ENCODE data around the gene SMC6.

The SMC6 gene

DNA sequence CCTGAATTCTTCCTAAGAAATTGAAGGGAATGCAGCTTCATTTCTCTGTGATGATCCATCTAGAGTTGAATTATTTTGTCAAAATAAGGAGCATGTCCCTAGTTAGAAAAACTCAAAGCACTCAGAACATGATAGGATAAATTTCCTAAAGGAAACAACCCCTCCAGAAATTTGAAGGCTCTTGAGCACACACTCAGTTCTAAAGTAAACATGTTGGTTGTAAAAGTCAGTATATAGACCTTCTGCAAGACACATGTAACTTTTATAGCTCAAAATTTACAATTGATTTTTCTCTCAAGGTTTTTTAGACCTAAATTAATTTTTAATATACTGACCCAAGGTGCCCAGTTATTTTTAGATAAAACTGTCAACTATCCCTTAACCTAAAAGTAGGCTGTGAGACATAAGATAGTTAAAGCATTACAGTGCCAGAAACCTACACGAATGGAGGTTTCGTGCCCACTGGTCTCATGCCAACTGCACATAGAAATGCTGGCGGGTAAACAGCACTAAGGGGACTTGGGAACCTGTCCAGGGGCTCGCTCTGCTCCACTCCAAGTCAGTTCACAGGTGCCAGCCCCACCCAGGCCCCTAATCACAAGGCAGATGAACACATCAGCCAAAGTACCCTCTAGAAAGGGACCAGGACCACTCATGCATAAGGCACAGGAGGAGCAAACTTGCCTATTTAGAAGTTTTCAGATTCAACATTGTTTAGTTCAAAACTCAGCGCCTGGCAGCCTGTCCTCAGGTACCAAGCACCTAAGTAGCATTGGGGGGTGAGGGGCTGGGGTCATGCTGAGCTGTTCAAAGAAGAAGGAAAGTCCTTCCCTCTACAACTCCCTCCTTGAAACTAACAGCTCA lies 106.5 kb downstream of the SMC6 start:
- DNase-seq (ENCODE audit: low read depth in 2 of 2) = no peak

DNA sequence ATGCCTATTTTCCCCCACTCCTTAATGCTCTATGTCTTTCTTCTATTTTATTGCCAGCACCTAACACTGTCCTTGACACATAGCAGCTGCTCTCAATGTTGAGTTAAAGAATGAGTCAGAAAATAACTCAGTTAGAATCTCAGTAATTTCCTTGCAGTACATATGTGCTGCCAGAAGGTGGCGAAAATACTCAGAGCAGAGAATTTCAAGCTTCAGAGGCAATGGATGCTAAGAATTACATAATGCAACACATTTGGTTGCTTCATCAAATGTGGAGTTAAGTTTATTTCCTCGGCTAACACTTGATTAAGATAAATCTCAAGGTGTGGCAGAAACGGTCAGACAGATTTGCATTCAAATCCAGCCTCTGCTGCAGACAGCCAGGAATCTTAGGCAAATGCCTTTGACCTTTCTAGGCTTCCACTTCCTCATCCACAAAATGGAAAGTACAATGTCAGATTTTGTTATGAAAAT lies 107.5 kb downstream of the SMC6 start:
- DNase-seq (ENCODE audit: low read depth in 2 of 2) = no peak

DNA sequence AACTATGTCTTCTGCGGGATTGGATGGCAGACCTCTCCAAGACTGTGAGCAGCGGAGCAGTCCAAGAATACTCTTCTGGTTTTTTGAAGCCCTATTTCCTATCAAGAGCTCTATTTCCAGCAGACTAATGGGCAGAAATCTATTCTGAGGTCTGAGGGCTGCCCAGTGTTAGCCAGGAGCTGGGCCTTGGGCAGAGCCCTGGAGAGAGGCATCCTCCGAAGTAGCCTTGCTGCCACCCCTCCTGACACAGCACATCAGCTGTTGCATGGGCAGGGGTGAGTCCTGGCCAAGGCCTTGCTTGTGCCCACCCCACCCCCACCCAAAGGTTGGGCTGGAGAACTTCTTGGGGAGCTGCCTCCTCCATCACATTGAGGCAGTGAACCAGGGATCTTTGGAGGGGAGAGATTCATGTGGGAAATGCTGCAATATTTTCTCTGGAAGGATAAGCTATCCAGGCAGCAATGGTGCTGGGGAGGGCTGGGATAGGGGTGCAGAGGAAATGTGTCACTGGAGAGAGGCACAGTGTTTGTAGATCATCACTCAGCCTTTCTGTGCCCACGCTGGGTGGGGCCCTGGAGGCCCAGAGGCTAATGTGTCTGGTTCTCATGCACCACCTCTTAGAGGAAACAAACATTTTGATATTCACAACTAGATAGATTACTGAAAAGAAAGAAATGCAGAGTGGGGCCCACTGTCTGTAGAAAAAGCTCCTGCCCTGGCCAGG lies 108.5 kb downstream of the SMC6 start:
- DNase-seq (ENCODE audit: low read depth in 2 of 2) = no peak

DNA sequence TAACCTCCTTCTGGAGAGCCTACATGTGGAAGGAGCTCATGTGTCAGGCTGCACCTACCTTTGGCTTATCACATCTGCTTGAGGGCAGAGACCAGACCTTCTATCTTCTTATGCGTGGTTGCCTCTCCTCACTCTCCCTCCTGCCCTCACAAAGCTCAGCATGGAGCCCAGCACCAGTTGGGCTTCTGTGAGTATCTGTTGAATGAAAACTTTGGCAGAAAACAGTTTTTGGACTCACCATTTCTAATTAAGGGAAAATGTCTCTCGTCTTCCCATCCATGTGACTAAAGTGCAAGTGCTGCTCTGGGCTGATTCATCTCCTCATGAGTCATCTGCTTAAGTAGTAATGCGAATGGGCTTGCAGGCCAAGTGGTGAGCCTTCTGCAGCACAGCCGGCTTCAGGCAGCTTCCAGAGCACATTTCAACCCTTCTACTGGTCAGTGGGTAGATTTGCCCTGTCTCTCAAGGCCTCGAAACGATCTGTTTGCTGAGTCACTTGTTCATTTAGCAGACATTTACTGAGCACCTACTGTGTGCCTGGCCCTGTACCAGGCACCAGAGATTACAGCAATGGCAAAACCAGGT lies 110.5 kb downstream of the SMC6 start:
- peak in 1 of 2 donors; percentile 20 for DNase-seq (ENCODE audit: low read depth in 2 of 2)

DNA sequence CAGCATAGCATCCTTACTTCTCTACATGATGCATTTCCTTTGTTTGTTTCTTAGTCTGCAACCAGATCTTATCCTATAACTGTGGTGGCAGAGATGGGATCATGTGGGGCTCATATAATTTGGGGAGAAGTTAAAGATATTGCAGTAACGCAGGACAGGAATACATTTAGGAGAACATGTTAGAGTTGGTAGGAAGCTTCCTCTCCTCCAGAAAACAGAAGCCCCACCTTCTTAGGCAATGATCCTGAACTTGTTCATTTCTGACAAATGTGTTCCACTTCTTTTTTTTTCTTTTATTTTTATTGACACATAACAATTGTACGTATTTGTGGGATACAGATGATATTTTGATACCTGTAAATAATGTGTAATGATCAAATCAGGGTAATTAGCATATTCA lies 113.2 kb downstream of the SMC6 start:
- DNase-seq (ENCODE audit: low read depth in 2 of 2) = no peak

DNA sequence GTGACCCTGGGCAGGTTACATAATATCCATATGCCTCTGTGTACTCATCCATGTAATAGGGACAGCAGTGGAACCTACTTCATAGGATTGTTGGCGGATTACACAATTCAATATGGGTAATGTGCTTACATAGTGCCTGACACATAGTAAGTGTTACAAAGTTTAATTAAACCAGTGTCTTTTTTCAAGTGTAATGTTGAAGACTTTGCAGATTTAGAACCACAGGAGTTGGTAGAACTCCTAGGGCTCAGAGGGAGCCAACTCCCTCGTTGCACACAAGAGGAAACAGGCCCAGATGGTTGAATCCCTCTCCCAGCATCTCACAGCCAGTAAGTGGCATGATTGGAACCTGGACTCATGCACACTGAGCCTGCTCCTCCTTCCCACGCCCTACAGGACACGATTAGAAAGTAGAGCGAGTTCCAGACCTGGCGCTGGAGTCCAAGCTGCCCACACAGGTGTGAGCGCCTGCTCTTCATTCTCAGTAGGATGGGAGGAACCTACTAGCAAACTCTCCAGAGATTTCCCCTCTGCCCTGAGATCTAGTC lies 115.3 kb downstream of the SMC6 start:
- no peak for DNase-seq (ENCODE audit: low read depth in 2 of 2)

DNA sequence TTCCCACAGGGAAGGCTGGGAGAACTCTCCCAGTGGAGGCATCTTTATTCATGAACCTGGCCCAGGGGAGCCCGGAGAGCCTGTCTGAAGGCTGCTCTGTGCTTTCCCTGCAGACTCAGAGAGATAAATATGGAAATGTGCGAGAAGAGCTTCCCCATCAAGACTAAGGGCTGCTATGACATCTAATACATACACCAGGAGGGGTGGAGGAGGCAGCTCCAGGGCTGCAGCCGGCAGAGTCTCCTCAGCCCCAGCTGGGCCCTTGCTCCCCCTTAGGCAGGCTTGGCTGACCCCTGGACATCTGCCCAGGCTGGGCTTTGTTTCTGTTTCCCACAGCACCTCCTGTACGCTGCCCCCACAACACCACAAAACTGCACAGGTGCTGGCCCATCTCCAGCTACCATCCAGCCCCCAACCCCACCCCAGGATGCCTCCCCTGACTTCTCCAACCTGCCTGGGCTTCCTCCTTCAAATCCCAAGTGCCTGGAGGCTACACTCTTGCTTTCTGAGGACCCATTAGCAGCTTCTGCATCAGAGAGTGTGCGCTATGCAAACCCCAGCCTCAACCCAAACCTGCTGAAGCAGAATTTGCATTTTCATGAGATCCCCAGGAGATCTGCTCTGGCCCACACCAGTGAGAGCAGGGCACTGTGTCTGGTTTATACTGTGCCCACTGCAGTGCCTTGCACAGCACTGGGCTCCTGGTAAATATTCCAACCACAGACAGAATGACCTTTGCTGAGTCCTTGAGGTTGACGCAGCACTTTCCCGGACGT lies 116.3 kb downstream of the SMC6 start:
- no peak for DNase-seq (ENCODE audit: low read depth in 2 of 2)

DNA sequence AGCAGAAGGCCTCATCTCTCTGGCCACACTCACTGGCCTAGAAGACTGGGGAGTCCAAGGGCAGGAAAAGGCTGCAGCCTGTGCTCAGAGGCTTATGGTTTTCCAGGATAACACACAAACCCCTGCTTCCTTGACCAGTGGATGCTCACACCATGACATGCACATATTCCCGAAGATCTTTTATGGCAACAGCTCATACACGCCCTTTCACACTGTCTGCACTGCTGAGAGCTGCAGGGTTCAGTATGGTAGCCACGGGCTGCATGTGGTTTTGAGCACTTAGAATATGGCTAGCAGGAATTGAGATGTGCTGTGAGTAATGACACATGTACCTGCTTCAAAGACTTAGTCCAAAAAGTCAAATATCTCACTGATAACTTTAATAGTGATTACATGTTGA lies 117.4 kb downstream of the SMC6 start:
- DNase-seq (ENCODE audit: low read depth in 2 of 2) = no peak

DNA sequence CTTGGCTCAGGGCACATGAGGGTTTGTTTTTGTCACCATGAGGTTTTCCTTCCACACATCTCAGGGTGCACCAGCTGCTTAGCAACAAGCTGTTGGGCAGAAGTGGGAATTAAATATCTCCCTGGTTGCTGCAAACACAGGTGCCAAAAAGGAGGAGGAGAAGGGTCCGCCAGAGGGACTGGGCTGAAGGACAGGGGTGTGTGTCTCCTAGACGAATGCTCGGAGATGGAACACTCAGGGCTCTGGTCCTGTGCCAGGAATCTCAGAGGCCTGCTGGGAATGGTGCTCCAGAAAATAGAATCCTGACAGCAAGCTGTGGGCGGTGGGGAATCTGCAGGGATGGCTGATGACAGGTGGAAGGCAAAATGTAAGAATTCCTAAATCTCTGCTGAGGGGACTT lies 118.6 kb downstream of the SMC6 start:
- no peak for DNase-seq (ENCODE audit: low read depth in 2 of 2)

DNA sequence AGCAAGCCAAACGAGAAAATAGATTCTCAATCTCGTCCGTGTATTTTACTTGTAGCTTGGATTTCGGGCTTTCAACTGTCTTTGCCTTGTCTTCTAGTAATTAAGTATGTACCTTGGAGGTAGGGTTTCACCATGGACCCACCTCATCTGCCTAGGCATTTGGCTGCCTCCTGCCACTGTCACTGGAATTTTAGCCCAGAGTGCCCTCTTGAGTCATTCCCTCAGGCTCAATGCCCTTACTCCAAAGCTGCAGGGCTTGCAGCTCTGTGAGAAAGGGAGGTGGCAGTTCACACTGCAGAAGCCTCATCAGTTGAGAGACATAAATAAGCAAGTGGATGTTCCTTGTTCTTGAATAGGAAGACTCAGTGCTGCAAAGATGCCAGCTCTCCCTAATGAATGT lies 123.5 kb downstream of the SMC6 start:
- no peak for DNase-seq (ENCODE audit: low read depth in 2 of 2)

DNA sequence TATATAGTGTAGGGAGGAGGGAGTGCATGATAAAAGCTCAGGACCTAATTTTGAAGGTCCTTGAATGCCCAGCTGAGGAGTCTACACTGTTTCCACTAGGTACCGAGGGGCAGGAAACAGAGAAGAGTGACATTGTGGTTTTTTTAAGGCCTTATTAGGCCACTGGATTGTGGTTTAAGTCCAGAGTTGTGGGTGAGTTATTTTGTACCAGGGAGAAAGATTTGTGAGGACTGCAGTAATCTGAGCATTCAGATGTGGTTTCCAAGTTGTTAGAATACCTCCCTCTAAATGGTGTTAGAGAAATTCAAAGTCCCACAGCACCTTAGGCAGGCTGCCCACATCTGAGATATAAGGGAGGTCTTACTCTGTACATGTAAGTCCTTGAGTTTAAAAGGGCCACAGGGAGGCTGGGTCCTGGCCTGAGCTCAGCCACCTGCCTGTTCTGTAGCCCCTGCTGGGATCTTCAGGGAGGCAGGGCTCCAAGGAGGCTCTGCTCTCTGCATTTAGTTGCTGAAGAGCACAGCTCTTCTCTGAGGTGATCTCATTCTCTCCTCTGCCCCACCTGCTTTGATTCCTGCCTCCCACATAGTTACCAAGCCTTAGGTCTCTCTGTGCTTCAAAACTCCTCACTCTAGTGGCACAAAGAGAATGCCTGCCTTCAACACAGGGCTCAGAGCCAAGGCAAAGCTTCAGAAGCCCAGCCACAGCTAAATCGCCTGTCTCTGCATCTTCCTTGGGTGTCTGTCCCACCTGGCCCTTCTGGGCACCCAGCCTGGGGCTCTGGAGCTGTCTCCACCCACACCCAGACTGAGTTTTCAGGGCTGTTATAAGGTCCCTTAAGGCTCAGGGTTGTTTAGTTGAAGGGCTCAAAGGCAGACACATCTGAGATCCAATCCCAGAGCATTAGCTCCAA lies 125.0 kb downstream of the SMC6 start:
- no peak for DNase-seq (ENCODE audit: low read depth in 2 of 2)

DNA sequence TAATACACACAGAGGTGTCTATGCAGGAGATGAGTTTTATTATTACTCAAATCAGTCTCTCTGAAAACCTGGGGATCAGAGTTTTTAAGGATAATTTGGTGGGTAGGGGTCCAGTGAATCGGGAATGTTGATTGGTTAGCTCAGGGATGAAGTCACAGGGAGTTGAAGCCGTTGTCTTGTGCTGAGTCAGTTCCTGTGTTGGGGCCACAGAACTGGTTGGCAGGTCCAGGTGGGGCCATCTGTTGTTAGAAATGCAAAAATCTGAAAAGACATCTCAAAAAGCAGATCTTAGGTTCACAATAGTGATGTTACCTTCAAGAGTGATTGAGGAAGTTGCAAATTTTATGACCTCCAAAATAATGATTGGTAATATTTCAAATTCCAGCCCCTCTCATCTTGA lies 126.2 kb downstream of the SMC6 start:
- no peak for DNase-seq (ENCODE audit: low read depth in 2 of 2)

DNA sequence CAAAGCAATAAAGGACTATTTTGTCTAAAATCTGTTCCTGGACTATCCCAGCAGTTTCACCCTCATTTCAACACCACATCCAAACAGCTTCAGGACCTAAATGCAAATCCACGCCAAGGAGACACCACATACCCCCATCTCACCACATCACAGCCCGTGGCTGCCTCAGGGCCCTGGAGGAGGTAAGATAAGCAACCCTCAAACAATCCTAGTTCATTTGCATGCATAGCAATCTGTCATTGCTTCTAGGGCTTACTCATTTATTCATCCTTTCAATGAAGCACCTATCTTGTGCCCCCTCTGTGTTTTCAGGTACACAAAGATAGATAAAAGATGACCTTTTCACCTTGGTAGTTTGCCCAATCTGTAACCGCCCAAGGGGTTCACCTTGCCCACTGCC lies 126.6 kb downstream of the SMC6 start:
- no peak for DNase-seq (ENCODE audit: low read depth in 2 of 2)

DNA sequence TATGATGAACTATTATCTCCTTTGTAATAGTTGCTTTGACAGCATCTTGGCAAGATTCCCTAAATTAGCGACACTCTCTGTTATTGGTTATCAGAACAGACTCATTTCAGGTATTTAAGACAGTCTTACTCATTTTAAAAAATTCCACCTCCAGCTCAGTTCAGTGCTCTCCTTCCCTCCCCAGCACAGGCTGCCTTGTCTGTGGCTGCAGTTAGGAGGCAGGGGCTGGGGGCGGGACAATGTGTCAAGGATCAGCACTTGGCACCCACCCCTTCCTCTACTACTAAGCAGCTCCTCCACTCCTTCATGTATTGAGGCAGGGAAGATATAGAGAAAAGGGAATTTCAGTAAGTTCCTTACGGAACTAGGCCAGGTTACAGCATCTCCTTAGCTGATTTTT lies 128.2 kb downstream of the SMC6 start:
- DNase-seq (ENCODE audit: low read depth in 2 of 2) = no peak

DNA sequence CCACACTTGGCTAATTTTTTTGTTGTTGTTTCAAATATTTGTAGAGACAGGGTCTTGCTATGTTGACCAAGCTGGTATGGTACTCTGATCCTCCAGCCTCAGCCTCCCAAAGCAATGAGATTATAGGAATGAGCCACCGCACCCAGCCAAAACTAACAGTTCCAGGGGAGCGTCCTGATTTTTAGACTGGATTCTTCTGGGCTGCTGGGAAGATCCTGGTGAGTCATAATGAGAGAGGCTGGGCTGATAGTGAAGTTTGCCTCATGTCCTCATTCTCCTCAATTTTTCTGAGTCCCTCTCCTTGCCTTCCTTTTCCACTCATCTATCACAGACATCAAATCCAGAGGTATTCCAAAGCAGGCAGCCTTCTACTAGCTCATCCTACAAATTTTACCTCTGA lies 131.8 kb downstream of the SMC6 start:
- DNase-seq (ENCODE audit: low read depth in 2 of 2) = no peak

DNA sequence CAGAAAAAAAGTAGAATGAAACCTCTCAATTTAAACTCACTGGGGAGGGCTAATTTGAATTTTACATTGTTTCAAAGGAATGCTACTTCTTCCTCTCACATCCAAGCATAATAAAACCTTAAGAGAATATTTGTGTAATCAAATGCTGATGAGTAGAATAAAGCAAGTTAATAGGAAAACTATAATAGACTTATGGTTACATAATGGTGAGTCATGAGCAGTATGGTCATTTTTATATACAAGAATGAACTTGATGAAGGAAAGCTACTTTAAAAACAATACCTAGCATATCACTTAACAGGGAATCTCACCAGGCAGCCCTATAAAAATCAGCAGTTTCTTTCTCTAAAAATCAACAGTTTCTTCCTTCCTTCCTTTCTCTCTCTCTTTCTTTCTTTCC lies 132.8 kb downstream of the SMC6 start:
- DNase-seq (ENCODE audit: low read depth in 2 of 2) = no peak

DNA sequence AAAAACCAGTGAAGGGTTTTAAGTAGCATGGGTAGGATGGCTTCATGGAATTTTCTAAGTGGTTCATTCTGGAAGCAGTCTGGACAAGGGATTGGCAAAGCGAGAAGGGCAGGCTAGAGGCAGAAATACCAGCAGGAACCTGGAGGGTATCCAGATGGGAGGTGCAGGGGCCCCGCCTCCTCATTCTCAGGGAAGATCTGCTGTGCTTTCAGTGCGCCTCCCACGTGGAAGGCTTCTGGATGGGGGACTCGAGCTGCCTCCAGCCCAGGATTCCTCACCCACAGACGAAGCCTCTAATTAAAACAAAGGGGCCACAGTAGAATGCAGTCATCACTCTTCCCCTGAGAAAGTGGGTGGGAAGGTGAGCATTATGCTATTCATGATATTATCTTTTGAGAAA lies 133.3 kb downstream of the SMC6 start:
- no peak for DNase-seq (ENCODE audit: low read depth in 2 of 2)

DNA sequence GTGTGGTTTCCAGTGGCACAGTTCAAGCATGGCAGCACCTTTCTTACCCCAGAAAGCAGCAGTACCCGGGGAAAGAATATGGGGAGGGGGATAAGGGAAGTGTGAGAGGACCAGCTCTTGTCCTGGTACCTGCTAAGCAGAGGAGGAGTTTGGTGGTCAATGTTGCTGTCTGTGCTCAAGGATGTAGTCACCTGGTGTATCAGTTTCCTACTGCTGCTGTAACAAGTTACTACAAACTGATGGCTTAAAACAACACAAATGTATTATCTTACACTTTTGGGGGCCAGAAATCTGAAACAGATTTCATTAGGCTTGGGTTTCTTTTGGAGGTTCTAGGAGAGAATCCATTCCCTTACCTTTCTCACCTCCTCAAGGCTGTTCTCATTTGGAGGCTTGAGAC lies 135.7 kb downstream of the SMC6 start:
- no peak for DNase-seq (ENCODE audit: low read depth in 2 of 2)

DNA sequence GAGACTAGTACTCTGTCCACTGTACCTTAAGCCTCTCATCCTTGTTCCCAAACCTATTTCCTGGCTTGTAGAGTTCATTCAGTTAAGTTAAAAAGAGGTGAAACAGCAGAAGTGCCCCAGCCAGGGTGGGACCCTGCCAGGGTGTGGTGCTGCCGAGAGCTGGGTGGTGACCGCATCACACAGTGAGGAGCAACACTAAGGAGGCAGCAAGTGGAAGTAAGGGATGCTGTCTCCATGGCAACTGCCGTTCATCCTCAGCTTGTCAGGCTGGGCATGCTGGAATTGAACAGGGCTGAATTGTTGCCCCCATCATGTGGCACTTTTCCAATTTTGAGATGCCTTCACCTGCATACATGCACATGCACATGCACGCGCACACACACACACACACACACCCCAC lies 136.1 kb downstream of the SMC6 start:
- DNase-seq (ENCODE audit: low read depth in 2 of 2) = no peak

DNA sequence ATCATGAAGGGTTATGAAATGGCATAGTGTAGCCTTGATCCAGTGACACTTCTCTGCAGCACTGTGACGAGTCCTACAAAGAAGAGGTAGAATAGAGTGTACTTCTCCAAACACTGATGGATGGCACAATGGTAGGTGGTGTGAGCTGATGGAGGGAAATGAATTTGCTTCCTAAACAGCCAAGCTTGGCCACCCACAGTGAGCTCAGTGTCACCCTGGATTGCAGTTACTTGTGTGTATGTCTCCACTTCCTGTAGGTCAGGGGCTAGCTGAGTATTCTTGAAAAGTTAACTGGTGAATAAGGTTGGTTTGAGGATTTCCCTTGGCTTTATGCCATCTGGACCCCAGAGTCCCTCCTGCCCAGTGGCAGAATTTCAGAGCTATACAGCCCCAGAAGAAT lies 137.2 kb downstream of the SMC6 start:
- no peak for DNase-seq (ENCODE audit: low read depth in 2 of 2)

All from stimulated activated CD8-positive, alpha-beta memory T cell treated with anti-CD3 and anti-CD28 coated beads, Interleukin-15, amount 100 ng/mL, for 48 hours (primary cell).